OCI-LY7 (cell line): ENCODE data around the gene AREL1.

Experiments
- CTCF ChIP-seq: fragments of 200-600 bp; sonication (generic); conservative IDR thresholded peaks from 2 replicates; pipeline ENCODE4 v1.5.1; 2014; ENCODE audit warnings: mild to moderate bottlenecking, antibody characterized with exemption, low read length, moderate library complexity, mixed read lengths
- EZH2phosphoT487 ChIP-seq: fragments of 200-600 bp; sonication (generic); IDR thresholded peaks from 2 replicates; pipeline ENCODE4 v1.6.1; 2018; ENCODE audit warnings: low read depth, borderline replicate concordance, mild to moderate bottlenecking, mixed run types, antibody characterized with exemption, low read length, moderate library complexity, mixed read lengths

- TF ChIP-seq CTCF (no peak), EZH2phosphoT487 (no peak)
Observed at GRCh38 chr14:74702293-74702692, 10.6 kb downstream of the AREL1 start.
